GM19238 (cell line): ENCODE results near the gene COASY.
"Not testable (repeated sequence)": the region's sequence is repeated elsewhere in the genome, so short reads cannot be mapped to it uniquely, and the experiment has no call there.

Experiments
- DNase-seq: peaks from one replicate; pipeline ENCODE4 v3.0.0; 2011; ENCODE audit warnings: low spot score; ENCODE audit not compliant: insufficient read length

COASY gene

GRCh38 chr17:42531455-42532354, 30.2 kb upstream of the COASY start:
- DNase-seq = peak; percentile 36

GRCh38 chr17:42535155-42536047, 26.5 kb upstream of the COASY start:
- DNase-seq = no peak

GRCh38 chr17:42536048-42536371, 25.9 kb upstream of the COASY start, which contains the start of gene NAGLU:
Gene NAGLU, plus strand, starts transcription at chr17:42536241. Its CDS starts 32 bp downstream, at chr17:42536273.
- DNase-seq = peak; percentile 100

GRCh38 chr17:42536372-42537155, 25.4 kb upstream of the COASY start:
- peak; percentile 96 for DNase-seq

GRCh38 chr17:42537156-42537805, 24.7 kb upstream of the COASY start:
- DNase-seq = no peak

DNA sequence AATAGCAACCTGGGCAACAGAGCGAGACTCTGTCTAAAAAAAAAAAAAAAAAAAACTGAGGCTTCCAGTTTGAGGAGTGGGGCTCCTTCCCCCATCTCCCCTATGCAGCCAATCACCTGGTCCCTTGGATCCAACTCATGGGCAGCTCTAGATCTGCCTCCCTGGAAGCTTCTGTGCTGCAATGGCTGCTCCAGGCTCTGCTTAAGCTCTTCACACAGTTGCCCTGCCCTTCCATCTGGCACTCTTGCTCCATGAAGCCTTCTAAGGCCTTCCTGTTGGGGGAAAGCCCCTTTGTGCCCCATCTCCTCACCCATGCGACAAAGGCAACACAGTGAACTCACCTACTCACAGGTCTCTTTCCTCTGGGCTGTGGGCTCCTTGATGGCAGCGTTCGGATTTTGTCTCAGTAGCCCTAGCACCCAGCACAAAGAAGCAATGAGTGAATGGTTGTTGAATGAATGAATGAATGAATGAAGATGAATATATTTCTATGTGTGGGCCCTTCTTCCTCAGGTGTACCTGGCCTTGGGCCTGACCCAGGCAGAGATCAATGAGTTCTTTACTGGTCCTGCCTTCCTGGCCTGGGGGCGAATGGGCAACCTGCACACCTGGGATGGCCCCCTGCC, 24.0 kb upstream of the COASY start:
- DNase-seq = no peak

GRCh38 chr17:42538482-42538881, 23.5 kb upstream of the COASY start:
- DNase-seq = no peak

DNA sequence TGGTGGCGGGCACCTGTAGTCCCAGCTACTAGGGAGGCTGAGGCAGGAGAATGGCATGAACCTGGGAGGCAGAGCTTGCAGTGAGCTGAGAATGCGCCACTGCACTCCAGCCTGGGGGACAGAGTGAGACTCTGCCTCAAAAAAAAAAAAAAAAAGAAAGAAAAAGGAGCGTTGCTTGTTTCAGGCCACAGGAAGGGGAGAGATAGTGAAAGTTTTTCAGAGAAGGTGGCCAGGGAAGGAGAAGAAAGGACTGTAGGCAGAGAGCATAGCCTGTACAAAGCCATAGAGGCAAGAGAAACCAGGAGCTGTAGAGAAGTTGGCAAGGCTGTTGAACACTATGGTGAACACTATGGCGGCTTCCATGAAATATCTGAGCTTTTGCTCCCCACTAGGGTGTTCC, 21.4 kb upstream of the COASY start:
- DNase-seq = not testable (repeated sequence)

DNA sequence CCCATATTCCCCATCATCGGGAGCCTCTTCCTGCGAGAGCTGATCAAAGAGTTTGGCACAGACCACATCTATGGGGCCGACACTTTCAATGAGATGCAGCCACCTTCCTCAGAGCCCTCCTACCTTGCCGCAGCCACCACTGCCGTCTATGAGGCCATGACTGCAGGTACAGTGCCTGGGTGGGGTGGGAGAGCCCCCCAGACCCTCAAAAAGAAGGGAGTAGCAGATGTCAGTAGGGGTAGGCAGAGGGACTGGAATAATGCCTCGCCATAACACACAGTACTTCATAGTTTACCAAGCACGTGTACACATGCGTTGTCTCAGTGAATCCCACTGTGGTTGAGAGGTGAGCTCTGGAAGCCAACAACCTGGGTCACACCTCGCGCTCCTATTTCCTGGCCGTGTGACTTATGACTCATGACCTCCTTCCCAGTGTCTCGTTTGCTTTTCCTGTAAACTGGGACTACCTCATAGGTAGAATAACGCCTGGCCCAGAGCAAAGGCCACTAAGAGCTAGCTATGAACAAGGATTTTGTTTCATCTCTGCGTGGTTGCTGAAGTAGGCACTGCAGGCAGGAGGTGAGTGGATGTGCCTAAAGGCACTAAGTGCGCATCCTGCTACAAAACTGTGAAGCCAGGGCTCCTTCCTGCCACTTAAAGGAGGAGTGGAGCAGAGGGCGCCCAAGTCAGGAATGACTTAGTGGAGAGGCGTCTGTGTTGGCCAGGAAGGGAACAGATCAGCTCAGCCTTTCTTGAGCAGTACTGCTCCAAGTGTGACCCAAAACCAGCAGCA, 20.7 kb upstream of the COASY start:
- no peak for DNase-seq

DNA sequence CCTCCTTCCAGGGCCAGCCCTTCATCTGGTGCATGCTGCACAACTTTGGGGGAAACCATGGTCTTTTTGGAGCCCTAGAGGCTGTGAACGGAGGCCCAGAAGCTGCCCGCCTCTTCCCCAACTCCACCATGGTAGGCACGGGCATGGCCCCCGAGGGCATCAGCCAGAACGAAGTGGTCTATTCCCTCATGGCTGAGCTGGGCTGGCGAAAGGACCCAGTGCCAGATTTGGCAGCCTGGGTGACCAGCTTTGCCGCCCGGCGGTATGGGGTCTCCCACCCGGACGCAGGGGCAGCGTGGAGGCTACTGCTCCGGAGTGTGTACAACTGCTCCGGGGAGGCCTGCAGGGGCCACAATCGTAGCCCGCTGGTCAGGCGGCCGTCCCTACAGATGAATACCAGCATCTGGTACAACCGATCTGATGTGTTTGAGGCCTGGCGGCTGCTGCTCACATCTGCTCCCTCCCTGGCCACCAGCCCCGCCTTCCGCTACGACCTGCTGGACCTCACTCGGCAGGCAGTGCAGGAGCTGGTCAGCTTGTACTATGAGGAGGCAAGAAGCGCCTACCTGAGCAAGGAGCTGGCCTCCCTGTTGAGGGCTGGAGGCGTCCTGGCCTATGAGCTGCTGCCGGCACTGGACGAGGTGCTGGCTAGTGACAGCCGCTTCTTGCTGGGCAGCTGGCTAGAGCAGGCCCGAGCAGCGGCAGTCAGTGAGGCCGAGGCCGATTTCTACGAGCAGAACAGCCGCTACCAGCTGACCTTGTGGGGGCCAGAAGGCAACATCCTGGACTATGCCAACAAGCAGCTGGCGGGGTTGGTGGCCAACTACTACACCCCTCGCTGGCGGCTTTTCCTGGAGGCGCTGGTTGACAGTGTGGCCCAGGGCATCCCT, 18.5 kb upstream of the COASY start:
- no peak for DNase-seq

- no peak for DNase-seq
These were observed 17.1 kb upstream of the COASY start for GRCh38 chr17:42544874-42545283.

DNA sequence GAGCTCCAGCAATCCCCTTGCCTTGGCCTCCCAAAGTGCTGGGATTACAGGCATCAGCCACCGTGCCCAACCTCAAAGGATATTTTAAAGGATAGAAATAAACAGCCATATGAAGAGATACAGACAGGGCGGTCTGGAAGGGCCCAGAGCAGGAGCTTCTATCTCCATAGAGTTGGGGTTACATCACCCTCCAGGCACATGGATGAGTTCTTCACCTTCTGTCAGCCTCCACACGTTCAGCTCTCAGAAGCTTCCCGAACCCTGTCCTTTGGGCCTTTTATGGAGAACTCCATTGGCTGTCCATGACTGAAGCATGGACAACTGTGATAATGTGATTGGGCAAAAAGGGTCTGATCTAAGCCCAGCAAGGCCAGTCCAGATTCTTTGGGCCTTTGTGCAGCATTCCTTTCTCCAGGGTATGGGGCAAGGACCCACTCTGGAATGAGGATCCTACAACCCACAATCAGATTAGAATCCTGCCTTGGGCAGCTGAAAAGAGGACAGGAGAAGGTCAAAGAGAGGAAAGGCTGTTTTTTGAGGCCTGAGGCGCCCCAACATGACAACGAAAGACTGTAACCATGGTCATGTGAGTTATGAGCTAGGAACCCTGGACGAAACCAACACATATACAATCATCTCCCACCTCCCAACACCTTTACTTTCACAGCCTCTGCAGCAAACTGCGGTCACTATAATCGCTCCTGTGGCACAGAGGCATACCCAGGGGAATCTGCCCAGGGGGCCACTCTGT, 16.0 kb upstream of the COASY start:
- DNase-seq = not testable (repeated sequence)

DNA sequence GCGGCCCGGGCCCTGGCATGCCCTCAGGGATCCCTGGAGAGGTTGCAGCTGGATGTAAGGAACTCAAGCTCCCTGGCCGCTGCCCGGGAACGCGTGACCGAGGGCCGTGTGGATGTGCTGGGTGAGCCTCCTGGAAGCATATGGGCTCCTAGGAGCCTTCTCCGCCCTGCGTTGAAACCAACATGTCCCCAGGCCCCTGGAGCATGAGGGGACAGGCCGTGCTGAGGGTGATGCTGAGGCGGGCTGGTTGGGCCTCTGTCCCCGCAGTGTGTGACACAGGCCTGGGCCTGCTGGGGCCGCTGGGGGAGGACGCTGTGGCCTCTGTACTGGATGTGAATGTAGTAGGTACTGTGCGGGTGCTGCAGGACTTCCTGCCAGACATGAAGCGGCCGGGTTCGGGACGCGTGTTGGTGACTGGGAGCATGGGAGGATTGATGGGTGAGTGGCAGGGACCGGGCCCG, 14.9 kb upstream of the COASY start:
- no peak for DNase-seq

- DNase-seq = no peak
These were observed 14.3 kb upstream of the COASY start for GRCh38 chr17:42547698-42548069.

DNA sequence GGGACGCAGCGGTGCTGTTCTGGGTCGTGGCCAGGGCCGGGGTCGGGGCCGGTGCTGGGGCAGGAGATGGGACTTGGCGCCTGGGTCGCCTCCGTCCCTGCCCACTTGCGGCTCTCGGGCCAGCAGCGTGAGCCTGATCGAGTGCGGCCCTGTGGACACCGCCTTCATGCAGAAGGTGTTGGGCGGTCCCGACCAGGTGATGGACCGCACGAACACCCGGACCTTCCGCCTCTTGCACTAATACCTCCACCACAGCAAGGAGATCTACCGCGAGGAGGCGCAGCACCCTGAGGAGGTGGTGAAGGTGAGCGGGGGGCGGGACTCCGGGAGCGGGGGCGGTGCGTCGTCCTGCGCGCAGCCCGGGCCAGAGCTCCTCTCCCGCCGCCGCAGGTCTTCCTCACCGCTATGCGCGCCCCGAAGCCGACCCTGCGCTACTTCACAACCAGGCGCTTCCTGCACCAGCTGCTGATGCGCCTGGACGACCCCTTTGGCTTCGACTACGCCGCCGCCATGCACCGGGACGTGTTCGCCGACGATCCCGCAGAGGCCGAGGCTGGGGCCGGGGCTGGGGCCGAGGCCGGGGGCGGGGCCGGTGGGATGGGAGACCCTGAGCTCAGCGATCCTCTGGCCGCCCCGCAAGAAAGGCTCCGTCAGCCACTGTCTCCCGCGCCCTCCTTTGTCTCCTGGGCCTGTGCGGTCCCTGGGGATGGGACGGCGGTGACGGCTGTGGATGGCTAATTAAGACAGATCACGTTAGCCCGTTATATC, 13.7 kb upstream of the COASY start:
- peak; percentile 87 for DNase-seq

- no peak for DNase-seq
These were observed 12.8 kb upstream of the COASY start for GRCh38 chr17:42548993-42549755.
